Hypothalamus (tissue), 51 donors: ENCODE data around the gene ZC3H4.

Experiments
- DNase-seq, 51 donors: peaks; one replicate each; lab custom pipeline; 2025; lab: John Stamatoyannopoulos, UW

Gene ZC3H4

GRCh38 chr19:47026156-47026555 lies 87.4 kb downstream of the ZC3H4 start:
- no peak for DNase-seq

DNA sequence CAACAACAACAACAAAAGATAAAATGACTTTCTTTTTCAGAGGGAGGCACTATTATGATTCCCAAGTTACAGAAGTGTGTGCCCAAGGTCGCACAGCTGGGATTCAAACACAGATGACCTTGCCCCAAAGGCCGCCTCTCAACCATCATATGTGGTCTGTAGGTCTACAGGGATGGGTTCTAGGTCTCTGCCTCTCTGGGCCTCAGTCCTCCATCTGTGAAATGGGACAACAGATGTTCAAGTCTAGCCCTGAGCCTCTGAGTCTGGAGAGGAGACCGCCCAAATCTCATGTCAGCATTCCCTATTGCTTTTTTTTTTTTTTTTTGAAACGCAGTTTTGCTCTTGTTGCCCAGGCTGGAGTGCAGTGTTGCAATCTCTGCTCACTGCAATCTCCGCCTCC lies 89.1 kb downstream of the ZC3H4 start:
- no peak for DNase-seq

- DNase-seq, result no peak
Observed at GRCh38 chr19:47023448-47023794, 90.2 kb downstream of the ZC3H4 start.

DNA sequence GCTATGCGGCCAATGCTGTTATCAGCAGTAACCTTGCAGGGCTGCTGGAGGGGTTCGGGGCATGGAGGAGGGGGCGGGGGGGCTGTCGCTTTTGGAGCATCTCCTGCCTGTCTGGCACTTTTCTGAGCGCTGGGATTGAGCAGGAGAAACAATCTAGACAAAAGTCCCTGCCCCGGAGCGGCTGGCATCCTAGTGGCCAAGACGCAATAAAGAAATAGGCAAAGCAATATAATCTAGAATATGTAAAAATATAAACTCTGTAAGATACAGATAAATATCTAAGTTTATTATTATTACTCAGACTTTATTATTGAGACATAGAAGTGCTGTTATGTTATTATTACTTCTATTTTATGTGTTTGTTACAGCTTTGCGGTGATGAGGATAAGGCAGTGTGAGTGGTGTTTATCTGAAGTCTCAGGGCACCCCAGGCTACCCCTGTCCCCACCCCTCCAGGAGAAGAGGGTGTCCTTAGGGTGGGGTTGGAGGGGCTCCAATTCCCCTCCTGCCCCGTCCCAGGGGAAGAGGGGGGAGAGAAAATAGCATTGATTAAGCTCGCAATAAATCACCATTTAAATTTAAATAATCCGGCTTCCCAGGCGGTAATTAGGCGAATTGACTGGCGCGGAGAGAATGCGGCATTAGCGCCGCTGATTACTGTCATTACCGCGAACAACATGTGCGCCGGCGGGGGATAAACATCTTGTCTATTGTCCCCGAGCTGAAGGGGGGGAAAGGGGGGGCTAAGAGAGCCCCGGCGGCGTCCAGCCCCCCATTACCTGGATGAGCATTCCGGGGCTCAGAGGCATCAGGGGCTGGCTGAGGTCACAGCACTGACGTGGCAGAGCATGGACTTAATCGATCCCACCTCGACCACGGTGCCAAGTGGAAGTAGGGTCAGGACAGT lies 90.8 kb downstream of the ZC3H4 start:
- DNase-seq, result no peak

- no peak for DNase-seq
Observed at GRCh38 chr19:47022140-47022536, 91.4 kb downstream of the ZC3H4 start.

- no peak for DNase-seq
Observed at GRCh38 chr19:47021536-47022139, 91.9 kb downstream of the ZC3H4 start.

- DNase-seq, result no peak
Observed at GRCh38 chr19:47020992-47021496, 92.5 kb downstream of the ZC3H4 start.

- DNase-seq, result no peak
Observed at GRCh38 chr19:47020132-47020805, 93.3 kb downstream of the ZC3H4 start.

DNA sequence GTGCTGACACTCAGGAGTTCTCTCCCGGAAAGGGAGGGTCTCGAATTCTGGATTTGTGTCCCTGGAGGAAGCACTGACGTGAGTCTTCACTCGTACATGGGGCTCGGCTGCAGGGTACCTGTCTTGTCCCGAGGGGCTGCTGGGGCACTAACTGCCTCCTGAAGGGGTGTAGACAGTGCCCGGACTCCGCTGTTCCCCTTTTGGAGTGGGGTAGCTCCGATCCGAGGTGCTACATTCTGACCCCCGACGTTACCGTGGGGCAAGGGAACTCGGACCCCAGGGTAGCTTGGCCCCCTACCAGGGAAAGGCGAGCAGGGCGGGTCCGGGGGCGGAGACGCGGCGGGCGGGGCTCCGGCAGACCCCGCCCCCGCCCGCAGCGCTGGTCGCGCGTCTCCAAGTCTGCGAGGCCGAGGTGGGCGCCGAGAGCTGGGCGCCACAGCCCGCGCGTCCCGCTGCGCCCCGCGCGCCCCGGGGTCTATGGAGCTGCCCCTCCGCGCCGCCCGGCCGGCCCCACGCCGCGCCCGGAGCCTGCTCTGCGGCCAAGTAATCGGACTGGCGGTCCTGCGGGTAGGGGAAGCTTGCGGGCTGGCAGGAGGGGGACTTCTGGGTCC lies 94.0 kb downstream of the ZC3H4 start, which contains the start of gene NPAS1:
TSS of gene NPAS1 (plus strand) at position 407 of the 611 bp plus-strand sequence. CDS start 1,211 bp downstream, outside the sequence.
- DNase-seq, result no peak

DNA sequence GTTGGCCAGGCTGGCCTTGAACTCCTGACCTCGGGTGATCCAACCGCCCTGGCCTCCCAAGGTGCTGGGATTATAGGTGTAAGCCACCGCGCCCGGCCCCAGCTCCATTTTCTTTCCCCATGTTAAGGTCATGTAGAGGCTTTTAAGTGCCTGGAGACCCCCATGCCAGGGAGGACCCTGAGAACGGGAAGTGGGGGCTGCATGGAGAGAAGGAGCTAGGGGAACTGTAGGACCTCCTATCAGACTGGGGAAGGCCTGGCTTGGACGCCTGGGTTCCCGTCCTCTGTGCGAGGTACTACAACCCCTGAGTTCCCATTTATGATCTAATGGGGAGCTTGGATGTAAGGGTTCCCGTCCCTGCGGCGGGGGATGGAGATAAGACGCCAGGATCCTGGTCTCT lies 94.7 kb downstream of the ZC3H4 start:
- DNase-seq, result no peak
